ENCODE data around the gene RAI14. TPM values are rescaled to one million over a fixed set of nuclear protein-coding genes. Genes with fewer than 3 reads are reported as not detected.
"Not testable (repeated sequence)": the region's sequence is repeated elsewhere in the genome, so short reads cannot be mapped to it uniquely, and the experiment has no call there.

RAI14 gene
- total RNA-seq, 4 donors from 2014 or later: 45.8 to 143 (median 80.5) TPM

- no peak for ATAC-seq
- 29 to 64% methylated on average over 3 of the region's 6 CpGs for WGBS, 2 donors (ENCODE audit: low coverage in 1 of 2)
Measured at GRCh38 chr5:34826347-34826746, 170.2 kb downstream of the RAI14 start.

GRCh38 chr5:34827588-34828506 is 171.7 kb downstream of the RAI14 start:
- Histone ChIP-seq H3K9me3 (no peaks in the 10 kb centered on the region), H3K27me3 (no peaks in the 10 kb centered on the region), H3K4me3 (no peak overlapping the region), H3K27ac (no peak overlapping the region), H3K4me1 (no peaks in the 10 kb centered on the region), H3K36me3 (peaks cover 5 to 92% of the 10 kb centered on the region in 2 donors)
- no peak for TF ChIP-seq EP300 (IDR thresholded peaks at IDR 0.05)
- TF ChIP-seq CTCF (IDR thresholded peaks at IDR 0.05): no peak
- TF ChIP-seq POLR2A (IDR thresholded peaks at IDR 0.05): no peak
- TF ChIP-seq POLR2AphosphoS5 (IDR thresholded peaks at IDR 0.05): no peak
- WGBS, 2 donors (ENCODE audit: low coverage in 1 of 2): 86 to 87% methylated on average over 6 of the region's 6 CpGs
- no peak for ATAC-seq

More at GRCh38 chr5:34826347-34826746, 170.2 kb downstream of the RAI14 start:
- no peaks in the 10 kb centered on the region for H3K4me1 ChIP-seq
- no peaks in the 10 kb centered on the region for H3K9me3 ChIP-seq
- no peaks in the 10 kb centered on the region for H3K27me3 ChIP-seq
- no peak for TF ChIP-seq EP300 (IDR thresholded peaks at IDR 0.05)
- H3K4me3 ChIP-seq: no peak overlapping the region
- peaks cover 5 to 83% of the 10 kb centered on the region in 2 donors for H3K36me3 ChIP-seq
- H3K27ac ChIP-seq: no peak overlapping the region

- not testable (repeated sequence) for ATAC-seq, H3K4me1 ChIP-seq, H3K9me3 ChIP-seq, H3K27me3 ChIP-seq, H3K4me3 ChIP-seq, H3K27ac ChIP-seq
- H3K36me3 ChIP-seq: peaks cover 0 to 67% of the 10 kb centered on the region in 2 donors
- WGBS, 2 donors (ENCODE audit: low coverage in 1 of 2): 40 to 50% methylated on average over 2 of the region's 7 CpGs
Measured at GRCh38 chr5:34830827-34831226, 174.7 kb downstream of the RAI14 start.

GRCh38 chr5:34831303-34831702 is 175.2 kb downstream of the RAI14 start:
- no peaks in the 10 kb centered on the region for H3K4me1 ChIP-seq
- no peaks in the 10 kb centered on the region for H3K9me3 ChIP-seq
- no peak overlapping the region for H3K4me3 ChIP-seq
- no peak for ATAC-seq
- TF ChIP-seq EP300 (IDR thresholded peaks at IDR 0.05) (no peak), CTCF (IDR thresholded peaks at IDR 0.05) (no peak), POLR2A (IDR thresholded peaks at IDR 0.05) (no peak), POLR2AphosphoS5 (IDR thresholded peaks at IDR 0.05) (no peak)
- no peak overlapping the region for H3K27ac ChIP-seq
- no peaks in the 10 kb centered on the region for H3K27me3 ChIP-seq
- peaks cover 0 to 62% of the 10 kb centered on the region in 2 donors for H3K36me3 ChIP-seq

GRCh38 chr5:34832568-34832967 is 176.4 kb downstream of the RAI14 start:
- no peak overlapping the region for H3K4me3 ChIP-seq
- no peaks in the 10 kb centered on the region for H3K4me1 ChIP-seq
- TF ChIP-seq EP300 (IDR thresholded peaks at IDR 0.05) (no peak), POLR2A (IDR thresholded peaks at IDR 0.05) (no peak), POLR2AphosphoS5 (IDR thresholded peaks at IDR 0.05) (no peak), CTCF (IDR thresholded peaks at IDR 0.05) (no peak)
- ATAC-seq: no peak
- no peak overlapping the region for H3K27ac ChIP-seq
- H3K27me3 ChIP-seq: no peaks in the 10 kb centered on the region
- H3K36me3 ChIP-seq: peaks cover 0 to 49% of the 10 kb centered on the region in 2 donors
- 81 to 90% methylated on average over 4 to 5 of the region's 5 CpGs for WGBS, 2 donors (ENCODE audit: low coverage in 1 of 2)
- no peaks in the 10 kb centered on the region for H3K9me3 ChIP-seq

- WGBS, 2 donors (ENCODE audit: low coverage in 1 of 2): 71 to 88% methylated on average over 1 of the region's 1 CpG
- Histone ChIP-seq H3K27ac (no peak overlapping the region), H3K27me3 (no peaks in the 10 kb centered on the region), H3K4me3 (no peak overlapping the region), H3K36me3 (peaks cover 0 to 44% of the 10 kb centered on the region in 2 donors), H3K4me1 (no peaks in the 10 kb centered on the region), H3K9me3 (no peaks in the 10 kb centered on the region)
- TF ChIP-seq CTCF (IDR thresholded peaks at IDR 0.05): no peak
- no peak for TF ChIP-seq EP300 (IDR thresholded peaks at IDR 0.05)
- no peak for TF ChIP-seq POLR2A (IDR thresholded peaks at IDR 0.05)
- no peak for TF ChIP-seq POLR2AphosphoS5 (IDR thresholded peaks at IDR 0.05)
- no peak for ATAC-seq
Measured at GRCh38 chr5:34833090-34833489, 177.0 kb downstream of the RAI14 start.
